ENCODE results near the gene PLA2G5.

The PLA2G5 gene

DNA sequence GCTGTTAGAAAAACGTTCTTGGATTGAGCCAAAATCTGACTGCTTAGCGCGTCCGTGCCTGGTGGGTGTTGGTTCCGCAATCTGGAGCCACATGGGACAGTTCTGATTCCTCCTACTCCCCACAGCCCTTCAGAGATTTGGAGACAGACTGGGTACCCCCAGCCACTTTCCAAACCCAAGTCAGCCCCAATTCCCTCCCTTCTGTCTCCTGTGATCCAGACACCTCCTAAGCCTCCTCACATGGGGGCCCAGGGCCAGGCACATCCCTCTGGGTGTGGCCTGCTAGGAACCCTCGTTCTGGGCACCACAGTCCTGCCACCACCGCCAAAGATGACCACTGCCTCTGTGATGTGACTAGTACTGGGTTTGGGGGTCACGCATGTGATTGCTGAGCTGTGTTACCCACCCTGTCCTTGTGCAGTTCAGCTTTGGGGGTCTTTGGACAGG lies 4.8 kb downstream of the PLA2G5 start:
- Histone ChIP-seq H3K27ac (ENCODE audit: low read length) (no peak overlapping the region), H3K9ac (ENCODE audit: low read depth, low read length) (no peak overlapping the region), H3K27me3 (ENCODE audit: insufficient read depth, low read length, poor library complexity) (peaks cover 3% of the 10 kb centered on the region), H3K4me2 (ENCODE audit: insufficient read depth, low read length) (no peak overlapping the region), H3K79me2 (ENCODE audit: insufficient read depth, low read length) (no peaks in the 10 kb centered on the region), H4K20me1 (ENCODE audit: insufficient read depth, low read length) (no peaks in the 10 kb centered on the region), H3K36me3 (ENCODE audit: insufficient read depth, low read length) (no peaks in the 10 kb centered on the region), H3K9me3 (ENCODE audit: insufficient read depth, low read length, severe bottlenecking) (no peaks in the 10 kb centered on the region), H2AFZ (ENCODE audit: low read depth, low read length) (no peak overlapping the region), H3K4me1 (ENCODE audit: insufficient read depth, low read length) (no peaks in the 10 kb centered on the region), H3K4me3 (ENCODE audit: low read depth in 1 of 2, low read length in 2 of 2) (no peak overlapping the region)
- no peak for DNase-seq
- TF ChIP-seq, protein P1, sequence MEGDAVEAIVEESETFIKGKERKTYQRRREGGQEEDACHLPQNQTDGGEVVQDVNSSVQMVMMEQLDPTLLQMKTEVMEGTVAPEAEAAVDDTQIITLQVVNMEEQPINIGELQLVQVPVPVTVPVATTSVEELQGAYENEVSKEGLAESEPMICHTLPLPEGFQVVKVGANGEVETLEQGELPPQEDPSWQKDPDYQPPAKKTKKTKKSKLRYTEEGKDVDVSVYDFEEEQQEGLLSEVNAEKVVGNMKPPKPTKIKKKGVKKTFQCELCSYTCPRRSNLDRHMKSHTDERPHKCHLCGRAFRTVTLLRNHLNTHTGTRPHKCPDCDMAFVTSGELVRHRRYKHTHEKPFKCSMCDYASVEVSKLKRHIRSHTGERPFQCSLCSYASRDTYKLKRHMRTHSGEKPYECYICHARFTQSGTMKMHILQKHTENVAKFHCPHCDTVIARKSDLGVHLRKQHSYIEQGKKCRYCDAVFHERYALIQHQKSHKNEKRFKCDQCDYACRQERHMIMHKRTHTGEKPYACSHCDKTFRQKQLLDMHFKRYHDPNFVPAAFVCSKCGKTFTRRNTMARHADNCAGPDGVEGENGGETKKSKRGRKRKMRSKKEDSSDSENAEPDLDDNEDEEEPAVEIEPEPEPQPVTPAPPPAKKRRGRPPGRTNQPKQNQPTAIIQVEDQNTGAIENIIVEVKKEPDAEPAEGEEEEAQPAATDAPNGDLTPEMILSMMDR (IDR thresholded peaks at IDR 0.05; ENCODE audit: borderline replicate concordance, extremely low read depth, low read length, poor library complexity, severe bottlenecking) = no peak
- TF ChIP-seq EZH2 (IDR thresholded peaks at IDR 0.05; ENCODE audit: borderline replicate concordance, low read depth, low read length, severe bottlenecking) = no peak
- ATAC-seq (ENCODE audit: insufficient read depth, low read depth) = no peak

DNA sequence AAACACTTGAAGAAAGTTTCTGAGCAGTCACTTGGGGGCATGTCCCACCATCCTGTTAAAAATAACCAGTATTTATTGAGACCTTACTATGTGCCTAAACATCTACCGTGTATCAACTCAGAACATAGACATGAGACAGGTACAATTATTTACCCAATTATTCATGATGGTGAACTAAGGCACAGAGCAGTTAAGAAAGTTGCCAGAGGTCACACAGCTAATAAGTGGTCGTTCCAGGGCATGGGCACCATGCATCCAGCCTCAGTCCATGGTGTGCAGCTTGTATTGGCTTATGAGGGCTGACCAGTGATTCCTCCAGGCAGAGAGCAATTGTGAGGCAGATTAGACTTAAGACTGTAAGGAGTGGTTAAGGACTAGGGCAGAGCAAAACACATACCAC lies 5.4 kb downstream of the PLA2G5 start:
- no peak for TF ChIP-seq EZH2 (IDR thresholded peaks at IDR 0.05; ENCODE audit: borderline replicate concordance, low read depth, low read length, severe bottlenecking)
- TF ChIP-seq, protein P1 (IDR thresholded peaks at IDR 0.05; ENCODE audit: borderline replicate concordance, extremely low read depth, low read length, poor library complexity, severe bottlenecking) = no peak
- Histone ChIP-seq H3K4me3 (ENCODE audit: low read depth in 1 of 2, low read length in 2 of 2) (no peak overlapping the region), H3K4me1 (ENCODE audit: insufficient read depth, low read length) (no peaks in the 10 kb centered on the region), H3K36me3 (ENCODE audit: insufficient read depth, low read length) (no peaks in the 10 kb centered on the region), H4K20me1 (ENCODE audit: insufficient read depth, low read length) (no peaks in the 10 kb centered on the region), H3K9ac (ENCODE audit: low read depth, low read length) (no peak overlapping the region), H3K27ac (ENCODE audit: low read length) (no peak overlapping the region), H3K27me3 (ENCODE audit: insufficient read depth, low read length, poor library complexity) (peaks cover 8% of the 10 kb centered on the region), H3K9me3 (ENCODE audit: insufficient read depth, low read length, severe bottlenecking) (no peaks in the 10 kb centered on the region), H3K79me2 (ENCODE audit: insufficient read depth, low read length) (no peaks in the 10 kb centered on the region), H3K4me2 (ENCODE audit: insufficient read depth, low read length) (no peak overlapping the region), H2AFZ (ENCODE audit: low read depth, low read length) (no peak overlapping the region)
- no peak for ATAC-seq (ENCODE audit: insufficient read depth, low read depth)
- no peak for DNase-seq

DNA sequence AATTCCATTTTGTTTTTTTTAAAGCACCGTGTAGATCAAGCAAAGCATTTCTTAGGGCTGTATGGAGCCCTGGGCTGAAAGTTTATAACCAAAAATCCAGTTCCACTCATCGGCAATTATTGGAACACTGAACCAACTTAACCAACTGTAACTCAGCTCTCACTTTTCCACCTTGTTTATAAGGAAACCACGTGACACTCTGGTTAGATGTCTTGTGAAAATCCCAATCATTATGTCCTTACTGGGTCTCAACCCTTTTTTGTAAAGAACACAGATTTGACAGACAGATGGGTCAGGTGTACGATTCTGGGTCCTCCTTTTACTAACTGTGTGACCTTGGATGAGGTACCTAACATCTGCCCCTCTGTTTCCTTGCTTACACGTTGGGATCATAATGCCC lies 6.2 kb downstream of the PLA2G5 start:
- no peak for TF ChIP-seq EZH2 (IDR thresholded peaks at IDR 0.05; ENCODE audit: borderline replicate concordance, low read depth, low read length, severe bottlenecking)
- TF ChIP-seq, protein P1 (IDR thresholded peaks at IDR 0.05; ENCODE audit: borderline replicate concordance, extremely low read depth, low read length, poor library complexity, severe bottlenecking) = no peak
- ATAC-seq (ENCODE audit: insufficient read depth, low read depth) (no peak), DNase-seq (no peak)
- Histone ChIP-seq H3K4me1 (ENCODE audit: insufficient read depth, low read length) (no peaks in the 10 kb centered on the region), H3K9me3 (ENCODE audit: insufficient read depth, low read length, severe bottlenecking) (no peaks in the 10 kb centered on the region), H3K27ac (ENCODE audit: low read length) (no peak overlapping the region), H3K79me2 (ENCODE audit: insufficient read depth, low read length) (no peaks in the 10 kb centered on the region), H4K20me1 (ENCODE audit: insufficient read depth, low read length) (no peaks in the 10 kb centered on the region), H3K9ac (ENCODE audit: low read depth, low read length) (no peak overlapping the region), H3K36me3 (ENCODE audit: insufficient read depth, low read length) (no peaks in the 10 kb centered on the region), H3K27me3 (ENCODE audit: insufficient read depth, low read length, poor library complexity) (peaks cover 14% of the 10 kb centered on the region), H3K4me2 (ENCODE audit: insufficient read depth, low read length) (no peak overlapping the region), H2AFZ (ENCODE audit: low read depth, low read length) (no peak overlapping the region), H3K4me3 (ENCODE audit: low read depth in 1 of 2, low read length in 2 of 2) (no peak overlapping the region)

Data from DND-41 (cell line).